ENCODE results near the gene SCG5.

GRCh38 chr15:32706704-32707103, 65.2 kb downstream of the SCG5 start:
- TF ChIP-seq, protein P1, sequence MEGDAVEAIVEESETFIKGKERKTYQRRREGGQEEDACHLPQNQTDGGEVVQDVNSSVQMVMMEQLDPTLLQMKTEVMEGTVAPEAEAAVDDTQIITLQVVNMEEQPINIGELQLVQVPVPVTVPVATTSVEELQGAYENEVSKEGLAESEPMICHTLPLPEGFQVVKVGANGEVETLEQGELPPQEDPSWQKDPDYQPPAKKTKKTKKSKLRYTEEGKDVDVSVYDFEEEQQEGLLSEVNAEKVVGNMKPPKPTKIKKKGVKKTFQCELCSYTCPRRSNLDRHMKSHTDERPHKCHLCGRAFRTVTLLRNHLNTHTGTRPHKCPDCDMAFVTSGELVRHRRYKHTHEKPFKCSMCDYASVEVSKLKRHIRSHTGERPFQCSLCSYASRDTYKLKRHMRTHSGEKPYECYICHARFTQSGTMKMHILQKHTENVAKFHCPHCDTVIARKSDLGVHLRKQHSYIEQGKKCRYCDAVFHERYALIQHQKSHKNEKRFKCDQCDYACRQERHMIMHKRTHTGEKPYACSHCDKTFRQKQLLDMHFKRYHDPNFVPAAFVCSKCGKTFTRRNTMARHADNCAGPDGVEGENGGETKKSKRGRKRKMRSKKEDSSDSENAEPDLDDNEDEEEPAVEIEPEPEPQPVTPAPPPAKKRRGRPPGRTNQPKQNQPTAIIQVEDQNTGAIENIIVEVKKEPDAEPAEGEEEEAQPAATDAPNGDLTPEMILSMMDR (IDR thresholded peaks at IDR 0.05) = no peak
- TF ChIP-seq POLR2A (IDR thresholded peaks at IDR 0.05) = no peak

Data from thyroid gland (tissue), 4 donors.